BLaER1 treated with 17β-estradiol and CSF1 and Interleukin-3, amounts not matched to agents 10 nM and 100 nM (cell line): ENCODE measurements around the gene TAAR6.

Experiments used
- H3K27ac ChIP-seq, 11 experiments: shearing (Covaris generic); formaldehyde crosslinking; 2 replicates each; pipeline ENCODE4 v1.8.1; 2022
- H3K27me3 ChIP-seq, 11 experiments: shearing (Covaris generic); formaldehyde crosslinking; 2 replicates each; pipeline ENCODE4 v1.8.1; 2022
- H3K36me3 ChIP-seq, 11 experiments: shearing (Covaris generic); formaldehyde crosslinking; 2 replicates each; pipeline ENCODE4 v1.8.1; 2022
- H3K4me1 ChIP-seq, 10 experiments: shearing (Covaris generic); formaldehyde crosslinking; 2 replicates each; pipeline ENCODE4 v1.8.1; 2022
- H3K4me2 ChIP-seq, 11 experiments: shearing (Covaris generic); formaldehyde crosslinking; 2 replicates each; pipeline ENCODE4 v1.8.1; 2022
- H3K4me3 ChIP-seq, 10 experiments: shearing (Covaris generic); formaldehyde crosslinking; 2 replicates each; pipeline ENCODE4 v1.8.1; 2022
- H3K9ac ChIP-seq, 11 experiments: shearing (Covaris generic); formaldehyde crosslinking; 2 replicates each; pipeline ENCODE4 v1.8.1; 2022
- H3K9me3 ChIP-seq, 11 experiments: shearing (Covaris generic); formaldehyde crosslinking; replicated peaks in 1 of 11; 2 replicates each; pipeline ENCODE4 v1.8.1; 2022
- H4K20me1 ChIP-seq, 11 experiments: shearing (Covaris generic); formaldehyde crosslinking; 2 replicates each; pipeline ENCODE4 v1.8.1; 2022
- Cebpa-rat ChIP-seq, 11 experiments: shearing (Covaris generic); IDR thresholded peaks; 2 replicates each; pipeline ENCODE4 v1.8.1; 2022

The TAAR6 gene

GRCh38 chr6:132607544-132608233 is 37.6 kb downstream of the TAAR6 start:
- H3K9ac ChIP-seq = no peak overlapping the region
- H3K9me3 ChIP-seq = no peaks in the 10 kb centered on the region
- TF ChIP-seq Cebpa-rat (IDR thresholded peaks at IDR 0.05) = no peak
- no peak overlapping the region for H3K4me3 ChIP-seq
- no peak overlapping the region for H3K4me2 ChIP-seq
- no peak overlapping the region for H3K27ac ChIP-seq
- no peaks in the 10 kb centered on the region for H3K4me1 ChIP-seq
- H4K20me1 ChIP-seq = no peaks in the 10 kb centered on the region
- no peaks in the 10 kb centered on the region for H3K36me3 ChIP-seq
- no peaks in the 10 kb centered on the region for H3K27me3 ChIP-seq

- no peaks in the 10 kb centered on the region for H3K36me3 ChIP-seq
- peaks cover 0 to 3% (median 0%) of the 10 kb centered on the region in 10 experiments; a peak in 1 of 20 replicates for H3K4me1 ChIP-seq
- H3K9ac ChIP-seq = no peak overlapping the region
- H3K9me3 ChIP-seq = no peaks in the 10 kb centered on the region
- no peak for TF ChIP-seq Cebpa-rat (IDR thresholded peaks at IDR 0.05)
- no peak overlapping the region for H3K27ac ChIP-seq
- no peak overlapping the region for H3K4me2 ChIP-seq
- no peaks in the 10 kb centered on the region for H4K20me1 ChIP-seq
- no peak overlapping the region for H3K4me3 ChIP-seq
- no peaks in the 10 kb centered on the region for H3K27me3 ChIP-seq
These were observed 41.5 kb downstream of the TAAR6 start for GRCh38 chr6:132611616-132612015.

- Histone ChIP-seq H3K27me3 (no peaks in the 10 kb centered on the region), H3K4me1 (peaks cover 0 to 3% (median 0%) of the 10 kb centered on the region in 10 experiments; a peak in 1 of 20 replicates), H3K27ac (no peak overlapping the region), H3K9ac (no peak overlapping the region), H3K4me2 (no peak overlapping the region), H4K20me1 (no peaks in the 10 kb centered on the region), H3K36me3 (no peaks in the 10 kb centered on the region), H3K9me3 (no peaks in the 10 kb centered on the region), H3K4me3 (no peak overlapping the region)
- no peak for TF ChIP-seq Cebpa-rat (IDR thresholded peaks at IDR 0.05)
These were observed 42.5 kb downstream of the TAAR6 start for GRCh38 chr6:132612449-132613108.

- H3K4me1 ChIP-seq = peaks cover 0 to 3% (median 0%) of the 10 kb centered on the region in 10 experiments; a peak in 1 of 20 replicates
- peak overlapping the region in 5 of 11 experiments; percentile 6 to 38 (median 14); a peak in 6 of 22 replicates for H3K4me2 ChIP-seq
- H3K9ac ChIP-seq = no peak overlapping the region
- no peaks in the 10 kb centered on the region for H3K36me3 ChIP-seq
- H3K27me3 ChIP-seq = no peaks in the 10 kb centered on the region
- H3K9me3 ChIP-seq = no peaks in the 10 kb centered on the region
- no peaks in the 10 kb centered on the region for H4K20me1 ChIP-seq
- H3K4me3 ChIP-seq = no peak overlapping the region
- TF ChIP-seq Cebpa-rat (IDR thresholded peaks at IDR 0.05) = no peak
- H3K27ac ChIP-seq = no peak overlapping the region
These were observed 44.4 kb downstream of the TAAR6 start for GRCh38 chr6:132614554-132614953.

- no peaks in the 10 kb centered on the region for H3K9me3 ChIP-seq
- H3K27ac ChIP-seq = no peak overlapping the region
- H3K4me1 ChIP-seq = peaks cover 0 to 3% (median 0%) of the 10 kb centered on the region in 10 experiments; a peak in 1 of 20 replicates
- TF ChIP-seq Cebpa-rat (IDR thresholded peaks at IDR 0.05) = no peak
- H3K36me3 ChIP-seq = no peaks in the 10 kb centered on the region
- no peak overlapping the region for H3K4me3 ChIP-seq
- no peaks in the 10 kb centered on the region for H4K20me1 ChIP-seq
- H3K4me2 ChIP-seq = no peak overlapping the region
- no peaks in the 10 kb centered on the region for H3K27me3 ChIP-seq
- H3K9ac ChIP-seq = no peak overlapping the region
These were observed 46.6 kb downstream of the TAAR6 start for GRCh38 chr6:132616677-132617076.
